NCI-H128 (cell line): ENCODE data around the gene TUBB4A.

Experiments used
- DNase-seq: peaks from one replicate; lab custom pipeline; 2025; ENCODE audit not compliant: unreplicated experiment; lab: John Stamatoyannopoulos, UW

The TUBB4A gene

DNA sequence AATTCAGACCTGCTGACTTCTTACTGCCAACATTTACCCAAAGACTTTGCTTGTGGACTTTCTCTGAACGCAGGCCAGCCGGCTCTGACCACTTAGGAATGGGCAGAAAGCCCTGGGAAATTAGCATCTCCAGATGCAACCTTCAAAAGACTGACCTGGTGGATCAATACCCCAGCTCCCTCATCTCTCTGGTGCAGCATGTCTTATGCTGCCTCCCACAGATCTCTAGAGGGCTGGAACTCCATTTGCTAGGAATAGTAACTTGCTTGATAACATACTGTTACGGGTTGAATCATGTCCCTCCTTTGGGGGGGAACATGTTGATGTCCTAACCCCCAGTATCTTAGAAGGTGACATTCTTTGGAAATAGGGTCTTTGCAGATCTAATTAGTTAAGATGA is 55.7 kb downstream of the TUBB4A start:
- no peak for DNase-seq
